ENCODE results near the gene CACUL1. TPM values are rescaled to one million over a fixed set of nuclear protein-coding genes. Genes with fewer than 3 reads are reported as not detected.
"Not testable (repeated sequence)": the region's sequence is repeated elsewhere in the genome, so short reads cannot be mapped to it uniquely, and the experiment has no call there.

Gene CACUL1
- total and polyA plus RNA-seq, 2 donors (not counting 3 experiments of a cell fraction or from before 2014, with no cell fraction given), result 6.0 to 35.1 TPM

- no TSS peak for BruUV-seq (replicated peaks)
- peaks cover 16% of the 10 kb centered on the region for H4K20me1 ChIP-seq (replicated peaks; ENCODE audit: control insufficient read depth, extremely low read depth, insufficient read depth, low read length)
- intact Hi-C loops (cut with micrococcal nuclease), result no loop called here
- H3K27ac ChIP-seq (ENCODE audit: insufficient read depth, low read depth, low read length), result no peak overlapping the region
- no peak for DNase-seq (ENCODE audit: low read depth, low spot score)
- H3K36me3 ChIP-seq (ENCODE audit: control insufficient read depth in 2 of 2, extremely low read depth in 1 of 2, insufficient read depth in 2 of 2, low read length in 2 of 2), result no peaks in the 10 kb centered on the region
- H3K4me1 ChIP-seq (ENCODE audit: control insufficient read depth, extremely low read depth, insufficient read depth, low read length), result no peaks in the 10 kb centered on the region
- no peaks in the 10 kb centered on the region for H3K9me1 ChIP-seq (replicated peaks; ENCODE audit: control insufficient read depth, extremely low read depth, insufficient read depth, low read length)
- H3K4me2 ChIP-seq (ENCODE audit: insufficient read depth, low read length), result no peak overlapping the region
- TF ChIP-seq EZH2 (IDR thresholded peaks at IDR 0.05; ENCODE audit: borderline replicate concordance, low read depth, low read length, severe bottlenecking) (no peak), FOS (IDR thresholded peaks at IDR 0.05; ENCODE audit: borderline replicate concordance, insufficient read depth, low read length) (no peak), POLR2A (IDR thresholded peaks at IDR 0.05; ENCODE audit: low read depth, low read length) (no peak), CTCF (IDR thresholded peaks at IDR 0.05; ENCODE audit: extremely low read depth in 1 of 2, insufficient read depth in 1 of 2, low read depth in 1 of 2, low read length in 2 of 2) (no peak), MYC (IDR thresholded peaks at IDR 0.05; ENCODE audit: low read depth, low read length) (no peak), GATA2 (IDR thresholded peaks at IDR 0.05; ENCODE audit: insufficient read depth, insufficient read length, low read depth, low read length) (no peak), MAX (IDR thresholded peaks at IDR 0.05; ENCODE audit: insufficient read depth, insufficient read length) (no peak), JUN (IDR thresholded peaks at IDR 0.05; ENCODE audit: borderline replicate concordance, insufficient read depth, insufficient read length, low read depth) (no peak), POLR2AphosphoS5 (IDR thresholded peaks at IDR 0.05; ENCODE audit: insufficient read depth, low read depth, low read length) (no peak)
- ChIA-PET CTCF (no interaction called here), POLR2A (no interaction called here)
- H3K9ac ChIP-seq (replicated peaks; ENCODE audit: extremely low read depth, insufficient read depth, low read length), result no peak overlapping the region
- no peak overlapping the region for H2AFZ ChIP-seq (ENCODE audit: low read depth, low read length)
- no peak for FAIRE-seq
- no peaks in the 10 kb centered on the region for H3K9me3 ChIP-seq (replicated peaks; ENCODE audit: control insufficient read depth, insufficient read depth, low read length)
- H3K79me2 ChIP-seq (ENCODE audit: control insufficient read depth, insufficient read depth, low read length), result peaks cover 88% of the 10 kb centered on the region
- H3K4me3 ChIP-seq (replicated peaks in 1 of 3; ENCODE audit: insufficient read depth in 1 of 3, low read depth in 1 of 3, low read length in 3 of 3), result no peak overlapping the region
- dilution Hi-C loops (cut with MboI; ENCODE audit: extremely low pct_ligation_motif_present, low sequenced_read_pairs), result no loop called here
- no peaks in the 10 kb centered on the region for H3K27me3 ChIP-seq (ENCODE audit: control insufficient read depth in 2 of 2, insufficient read depth in 2 of 2, low read length in 2 of 2)
Observed at GRCh38 chr10:118745056-118745455, 9.7 kb downstream of the CACUL1 start.

DNA sequence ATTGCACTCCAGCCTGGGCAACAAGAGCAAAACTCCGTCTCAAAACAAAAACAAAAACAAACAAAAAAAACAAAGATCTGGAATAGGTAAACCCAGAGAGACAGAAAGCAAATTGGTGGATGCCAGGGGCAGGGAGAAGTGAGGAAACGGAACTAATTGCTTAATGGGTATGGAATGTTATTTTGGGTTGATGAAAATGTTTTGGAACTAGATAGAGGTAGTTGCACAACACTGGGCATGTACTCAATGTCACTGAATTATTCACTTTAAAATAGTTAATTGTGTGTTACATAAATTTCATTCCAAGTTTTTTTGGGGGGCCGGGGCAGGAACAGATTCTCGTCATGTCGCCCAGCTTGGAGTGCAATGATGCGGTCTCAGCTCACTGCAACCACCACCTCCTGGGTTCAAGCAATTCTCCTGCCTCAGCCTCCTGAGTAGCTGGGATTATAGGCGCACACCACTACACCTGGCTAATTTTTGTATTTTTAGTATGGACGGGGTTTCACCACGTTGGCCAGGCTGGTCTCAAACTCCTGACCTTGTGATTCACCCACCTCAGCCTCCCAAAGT is 10.3 kb downstream of the CACUL1 start:
- CTCF ChIA-PET, result not testable (repeated sequence)

More for the DNA sequence above, 10.3 kb downstream of the CACUL1 start:
- H3K9me3 ChIP-seq (replicated peaks; ENCODE audit: control insufficient read depth, insufficient read depth, low read length); H3K4me2 ChIP-seq (ENCODE audit: insufficient read depth, low read length); H3K9me1 ChIP-seq (replicated peaks; ENCODE audit: control insufficient read depth, extremely low read depth, insufficient read depth, low read length); H3K4me1 ChIP-seq (ENCODE audit: control insufficient read depth, extremely low read depth, insufficient read depth, low read length); BruUV-seq (replicated peaks); H3K27me3 ChIP-seq (ENCODE audit: control insufficient read depth in 2 of 2, insufficient read depth in 2 of 2, low read length in 2 of 2); FAIRE-seq; H3K4me3 ChIP-seq (replicated peaks in 1 of 3; ENCODE audit: insufficient read depth in 1 of 3, low read depth in 1 of 3, low read length in 3 of 3); DNase-seq (ENCODE audit: low read depth, low spot score); POLR2A ChIA-PET; H2AFZ ChIP-seq (ENCODE audit: low read depth, low read length); H3K36me3 ChIP-seq (ENCODE audit: control insufficient read depth in 2 of 2, extremely low read depth in 1 of 2, insufficient read depth in 2 of 2, low read length in 2 of 2); dilution Hi-C loops (cut with MboI; ENCODE audit: extremely low pct_ligation_motif_present, low sequenced_read_pairs); H3K9ac ChIP-seq (replicated peaks; ENCODE audit: extremely low read depth, insufficient read depth, low read length); H3K27ac ChIP-seq (ENCODE audit: insufficient read depth, low read depth, low read length): not testable (repeated sequence)
- intact Hi-C loops (cut with micrococcal nuclease), result loop anchor here (1.0 kb wide), 1 partner anchor 14 kb away; no protein-coding TSS in a partner anchor
- peaks cover 16% of the 10 kb centered on the region for H4K20me1 ChIP-seq (replicated peaks; ENCODE audit: control insufficient read depth, extremely low read depth, insufficient read depth, low read length)
- H3K79me2 ChIP-seq (ENCODE audit: control insufficient read depth, insufficient read depth, low read length), result peaks cover 91% of the 10 kb centered on the region
